NCI-H1105 (cell line): ENCODE results near the gene INPP4A.

Experiments used
- DNase-seq: peaks from one replicate; lab custom pipeline; 2025; lab: John Stamatoyannopoulos, UW

Gene INPP4A

DNA sequence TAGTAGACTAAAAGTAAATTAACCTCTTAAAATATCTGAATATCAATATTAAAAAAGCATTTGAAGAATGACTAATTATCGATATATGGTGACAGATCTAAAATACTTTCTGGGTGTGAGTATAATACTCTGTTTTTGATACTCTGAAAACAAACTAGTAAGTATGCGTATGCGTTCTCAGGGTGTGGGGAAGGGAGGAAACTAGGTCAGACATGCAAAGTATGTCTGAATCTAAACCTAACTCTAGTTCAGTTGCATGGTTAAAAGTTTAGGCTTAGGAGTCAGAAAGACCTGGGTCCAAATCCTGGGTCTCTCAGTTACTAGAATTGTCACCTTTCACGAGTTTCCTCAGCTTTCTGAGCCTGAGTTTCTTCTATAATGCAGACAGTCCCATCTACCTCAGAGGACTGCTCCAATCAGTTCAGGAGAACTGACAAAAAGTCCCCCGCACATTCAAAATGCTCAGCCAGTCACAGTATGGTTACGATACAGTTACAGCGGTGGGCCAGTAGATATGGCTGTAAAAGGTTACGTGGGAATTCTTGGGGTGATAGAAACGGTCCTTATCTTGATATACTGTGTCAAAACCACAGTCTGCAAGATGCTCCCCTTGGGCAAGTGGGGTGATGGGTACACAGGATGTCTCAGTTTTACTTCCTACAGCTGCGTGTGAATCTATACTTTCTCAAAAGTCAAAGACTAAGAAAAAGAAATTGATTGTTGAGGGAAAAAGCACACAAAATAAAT, 192.9 kb downstream of the INPP4A start:
- no peak for DNase-seq

DNA sequence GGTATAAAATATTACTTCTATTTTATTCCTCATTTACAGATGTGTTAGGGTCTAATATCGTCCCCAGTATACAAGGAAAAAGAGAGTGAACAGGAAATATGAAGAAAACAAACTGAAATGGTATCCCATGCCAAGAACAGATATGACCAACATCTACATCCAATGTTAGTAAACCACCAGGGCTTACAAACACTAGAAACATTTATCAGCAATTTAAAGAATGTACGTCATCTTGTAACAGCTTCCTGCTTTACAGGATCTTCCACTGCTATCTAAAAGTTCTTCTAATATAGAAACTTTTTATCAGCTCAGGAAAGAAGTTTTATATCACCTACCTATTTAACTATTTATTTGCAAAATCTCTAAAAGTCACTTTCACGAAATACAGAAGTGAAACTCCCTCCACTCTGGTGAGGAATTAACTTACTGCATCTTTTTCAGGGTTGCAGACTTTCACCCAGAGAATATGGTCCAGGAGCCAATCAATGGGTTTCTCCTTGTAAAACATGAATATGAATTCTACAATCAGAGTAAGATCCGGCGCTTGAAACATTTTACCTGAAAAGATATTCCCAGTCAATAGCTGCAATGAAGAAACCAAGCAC, 198.9 kb downstream of the INPP4A start:
- no peak for DNase-seq
